Thyroid gland (tissue), 4 donors: ENCODE data around the gene VSIG10.

Experiments used
- CTCF ChIP-seq, 6 experiments: fragments of 200-600 bp in 3 of 6; fragments of 450-650 bp in 3 of 6; sonication (generic) in 3 of 6; IDR thresholded peaks; one replicate each; pipeline ENCODE4 v1.5.1; 2016 to 2019; ENCODE audit warnings: antibody characterized with exemption in 6 of 6, mild to moderate bottlenecking in 2 of 6, inconsistent platforms in 1 of 6, moderate library complexity in 1 of 6
- POLR2A ChIP-seq, 2 donors: fragments of 450-650 bp; IDR thresholded peaks; one replicate each; pipeline ENCODE4 v1.6.1; 2017; ENCODE audit warnings: antibody characterized with exemption in 2 of 2, mild to moderate bottlenecking in 2 of 2, moderate library complexity in 1 of 2

DNA sequence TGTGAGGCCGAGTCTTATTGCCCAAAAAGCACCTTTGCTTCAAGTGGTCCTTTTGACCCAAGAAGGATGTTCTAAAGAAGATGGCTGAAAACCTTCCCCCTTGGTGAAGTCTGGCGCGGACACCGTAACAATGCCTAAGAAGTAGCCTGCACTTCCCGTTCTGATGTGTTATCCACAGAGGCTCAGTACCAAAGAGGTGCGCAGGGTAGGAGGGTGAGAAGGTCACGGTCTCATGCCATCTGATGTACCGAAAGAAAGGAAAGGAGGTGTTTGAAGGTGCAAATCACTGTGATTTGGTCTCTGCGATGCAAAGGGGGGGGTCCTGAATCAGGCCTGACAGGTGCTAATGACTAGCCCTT is 42.0 kb upstream of the VSIG10 start:
- TF ChIP-seq CTCF (IDR thresholded peaks at IDR 0.05) (no peak), POLR2A (IDR thresholded peaks at IDR 0.05) (no peak)
